ENCODE data around the gene LIN9.
"Not testable (repeated sequence)": the region's sequence is repeated elsewhere in the genome, so short reads cannot be mapped to it uniquely, and the experiment has no call there.

LIN9 gene

GRCh38 chr1:226274138-226274537 is 34.8 kb downstream of the LIN9 start:
- ChIA-PET POLR2A (no interaction called here), CTCF (no interaction called here)
- TF ChIP-seq CTCF (IDR thresholded peaks at IDR 0.05; ENCODE audit: control extremely low read depth, extremely low read depth, low read depth, missing control alignments): no peak
- no peak for DNase-seq (ENCODE audit: extremely low spot score)

GRCh38 chr1:226272233-226272902 is 36.6 kb downstream of the LIN9 start:
- POLR2A ChIA-PET; DNase-seq (ENCODE audit: extremely low spot score): not testable (repeated sequence)
- CTCF ChIA-PET: interaction anchor here (0.9 kb wide), 1 partner anchor 21 kb away, joined by 3 read pairs; no protein-coding TSS in a partner anchor

GRCh38 chr1:226268421-226269124 is 40.4 kb downstream of the LIN9 start:
- ChIA-PET POLR2A (no interaction called here), CTCF (interaction anchor here (1.3 kb wide), 1 partner anchor 9 kb away, joined by 4 read pairs; no protein-coding TSS in a partner anchor)
- DNase-seq (ENCODE audit: extremely low spot score): no peak
- no peak for TF ChIP-seq CTCF (IDR thresholded peaks at IDR 0.05; ENCODE audit: control extremely low read depth, extremely low read depth, low read depth, missing control alignments)

GRCh38 chr1:226261818-226262217 is 47.1 kb downstream of the LIN9 start:
- TF ChIP-seq CTCF (IDR thresholded peaks at IDR 0.05; ENCODE audit: control extremely low read depth, extremely low read depth, low read depth, missing control alignments): no peak
- POLR2A ChIA-PET: no interaction called here
- CTCF ChIA-PET: no interaction called here
- DNase-seq (ENCODE audit: extremely low spot score): no peak

GRCh38 chr1:226255380-226255779 is 53.6 kb downstream of the LIN9 start:
- TF ChIP-seq CTCF (IDR thresholded peaks at IDR 0.05; ENCODE audit: control extremely low read depth, extremely low read depth, low read depth, missing control alignments): no peak
- CTCF ChIA-PET: interaction anchor here (0.8 to 1.5 kb wide), 2 partner anchors 11 to 30 kb away, joined by 3 to 9 read pairs; no protein-coding TSS in a partner anchor
- DNase-seq (ENCODE audit: extremely low spot score): no peak
- POLR2A ChIA-PET: no interaction called here

- no peak for DNase-seq (ENCODE audit: extremely low spot score)
- ChIA-PET CTCF (no interaction called here), POLR2A (interaction anchor here (0.7 kb wide), 1 partner anchor 192 kb away, joined by 9 read pairs; no protein-coding TSS in a partner anchor)
These were observed 55.0 kb downstream of the LIN9 start for GRCh38 chr1:226253933-226254332.

GRCh38 chr1:226252841-226253240 is 56.1 kb downstream of the LIN9 start:
- DNase-seq (ENCODE audit: extremely low spot score); CTCF ChIA-PET; POLR2A ChIA-PET: not testable (repeated sequence)

More at GRCh38 chr1:226253933-226254332, 55.0 kb downstream of the LIN9 start:
- TF ChIP-seq CTCF (IDR thresholded peaks at IDR 0.05; ENCODE audit: control extremely low read depth, extremely low read depth, low read depth, missing control alignments): no peak

All from GM10248 (cell line).